ENCODE measurements around the gene NQO2. TPM values are rescaled to one million over a fixed set of nuclear protein-coding genes. Genes with fewer than 3 reads are reported as not detected.

Gene NQO2
- total and polyA plus RNA-seq, 2 of the 13 experiments (the other 11 are each of a cell fraction or from before 2014, with no cell fraction given), result 32.2 to 56.5 TPM

GRCh38 chr6:3035397-3035796, 35.7 kb downstream of the NQO2 start:
- BruUV-seq (replicated peaks), result no TSS peak
- no peak overlapping the region for H3K9ac ChIP-seq (ENCODE audit: insufficient read depth, low read depth, low read length)
- ATAC-seq, result no peak
- H3K4me3 ChIP-seq (replicated peaks in 1 of 3; ENCODE audit: insufficient read depth in 1 of 3, low read depth in 2 of 3, low read length in 3 of 3), result no peak overlapping the region
- H3K9me3 ChIP-seq (ENCODE audit: low read length), result no peaks in the 10 kb centered on the region
- ChIA-PET POLR2A (no interaction called here), CTCF (ENCODE audit: low intra/inter-chr PET ratio, low total read pairs) (no interaction called here)
- H4K20me1 ChIP-seq (ENCODE audit: insufficient read depth, low read length), result no peaks in the 10 kb centered on the region
- peaks cover 20% of the 10 kb centered on the region for H3K4me1 ChIP-seq (ENCODE audit: insufficient read depth, low read length)
- no peak overlapping the region for H3K4me2 ChIP-seq (ENCODE audit: low read depth, low read length)
- no peak for DNase-seq (ENCODE audit: low spot score)
- H3K36me3 ChIP-seq (replicated peaks in 1 of 2; ENCODE audit: control insufficient read depth in 1 of 2, insufficient read depth in 2 of 2, low read length in 2 of 2), result no peaks in the 10 kb centered on the region
- no peak for TF ChIP-seq ZNF335 (CRISPR knock-in tag; IDR thresholded peaks at IDR 0.05)
- 34% methylated on average over 5 of the region's 5 CpGs for WGBS (ENCODE audit: low lambda C conversion rate)
- H3K27me3 ChIP-seq (ENCODE audit: control insufficient read depth in 1 of 2, insufficient read depth in 2 of 2, low read length in 2 of 2), result peaks cover 2 to 26% of the 10 kb centered on the region in 2 experiments; a peak in 4 of 5 replicates
- intact Hi-C loops (cut with micrococcal nuclease; ENCODE audit: unreplicated experiment) (loop anchor here (5.0 kb wide), 1 partner anchor 33 kb away; no protein-coding TSS in a partner anchor), in situ Hi-C loops (cut with HindIII; ENCODE audit: extremely low pct_ligation_motif_present, low pct_unique_long_range_greater_than_20kb) (no loop called here)
- no peaks in the 10 kb centered on the region for H3K79me2 ChIP-seq (ENCODE audit: insufficient read depth, low read length)
- H3K27ac ChIP-seq (ENCODE audit: extremely low read length, insufficient read depth, low read length), result no peak overlapping the region
- H2AFZ ChIP-seq (ENCODE audit: low read length), result no peak overlapping the region
- no peak for FAIRE-seq

- no peak overlapping the region for H3K27ac ChIP-seq (ENCODE audit: extremely low read length, insufficient read depth, low read length)
- no peak overlapping the region for H2AFZ ChIP-seq (ENCODE audit: low read length)
- peak overlapping the region in 2 of 3 experiments; percentile 22 to 48; a peak in 1 of 6 replicates for H3K4me3 ChIP-seq (replicated peaks in 1 of 3; ENCODE audit: insufficient read depth in 1 of 3, low read depth in 2 of 3, low read length in 3 of 3)
- no peak overlapping the region for H3K9ac ChIP-seq (ENCODE audit: insufficient read depth, low read depth, low read length)
- peak overlapping the region; percentile 82 for H3K4me2 ChIP-seq (ENCODE audit: low read depth, low read length)
- H3K9me3 ChIP-seq (ENCODE audit: low read length), result no peaks in the 10 kb centered on the region
- H3K4me1 ChIP-seq (ENCODE audit: insufficient read depth, low read length), result peaks cover 13% of the 10 kb centered on the region
- ChIA-PET POLR2A (interaction anchor here (0.8 to 1.0 kb wide), 2 partner anchors 17 to 27 kb away, joined by 3 to 4 read pairs; no protein-coding TSS in a partner anchor), CTCF (ENCODE audit: low intra/inter-chr PET ratio, low total read pairs) (no interaction called here)
- ATAC-seq (peak; percentile 78), FAIRE-seq (peak; percentile 54), DNase-seq (ENCODE audit: low spot score) (no peak)
- H3K79me2 ChIP-seq (ENCODE audit: insufficient read depth, low read length), result no peaks in the 10 kb centered on the region
- WGBS (ENCODE audit: low lambda C conversion rate), result 6% methylated on average over 17 of the region's 19 CpGs
- H3K36me3 ChIP-seq (replicated peaks in 1 of 2; ENCODE audit: control insufficient read depth in 1 of 2, insufficient read depth in 2 of 2, low read length in 2 of 2), result no peaks in the 10 kb centered on the region
- in situ Hi-C loops (cut with HindIII; ENCODE audit: extremely low pct_ligation_motif_present, low pct_unique_long_range_greater_than_20kb), result no loop called here
- peaks cover 2 to 33% of the 10 kb centered on the region in 2 experiments; a peak in 4 of 5 replicates for H3K27me3 ChIP-seq (ENCODE audit: control insufficient read depth in 1 of 2, insufficient read depth in 2 of 2, low read length in 2 of 2)
- intact Hi-C loops (cut with micrococcal nuclease; ENCODE audit: unreplicated experiment), result loop anchor here (5.0 kb wide), 1 partner anchor 35 kb away; no protein-coding TSS in a partner anchor
- H4K20me1 ChIP-seq (ENCODE audit: insufficient read depth, low read length), result no peaks in the 10 kb centered on the region
- BruUV-seq (replicated peaks), result no TSS peak
- TF ChIP-seq ZNF605 (CRISPR knock-in tag; IDR thresholded peaks at IDR 0.05), result 0 out of 2 replicates have a peak, but pooled peaks have one; percentile 23
- TF ChIP-seq SIX1 (CRISPR knock-in tag; IDR thresholded peaks at IDR 0.05; ENCODE audit: borderline replicate concordance), result no peak
- TF ChIP-seq SAP130 (CRISPR knock-in tag; IDR thresholded peaks at IDR 0.05; ENCODE audit: low read depth), result peak; percentile 32; the same call in 1 of the 2 replicates
- TF ChIP-seq ZSCAN25 (CRISPR knock-in tag; IDR thresholded peaks at IDR 0.05), result no peak
- TF ChIP-seq ZNF484 (CRISPR knock-in tag; IDR thresholded peaks at IDR 0.05; ENCODE audit: borderline replicate concordance, low read depth), result no peak
- 0 out of 2 replicates have a peak, but pooled peaks have one; percentile 50 for TF ChIP-seq ZNF501 (CRISPR knock-in tag; IDR thresholded peaks at IDR 0.05)
- peak; percentile 11; the same call in 1 of the 2 replicates for TF ChIP-seq HNF4A (CRISPR knock-in tag; IDR thresholded peaks at IDR 0.05)
- TF ChIP-seq TARDBP (CRISPR knock-in tag; IDR thresholded peaks at IDR 0.05), result no peak
- TF ChIP-seq SALL1 (CRISPR knock-in tag; IDR thresholded peaks at IDR 0.05), result 0 out of 2 replicates have a peak, but pooled peaks have one; percentile 20
- TF ChIP-seq ATAD3A (CRISPR knock-in tag; IDR thresholded peaks at IDR 0.05), result no peak
- no peak for TF ChIP-seq ZNF296 (CRISPR knock-in tag; conservative IDR thresholded peaks at IDR 0.05)
- no peak for TF ChIP-seq ADNP (CRISPR knock-in tag; IDR thresholded peaks at IDR 0.05)
- no peak for TF ChIP-seq ZNF746 (CRISPR knock-in tag; IDR thresholded peaks at IDR 0.05)
- TF ChIP-seq ZNF598 (CRISPR knock-in tag; IDR thresholded peaks at IDR 0.05; ENCODE audit: borderline replicate concordance), result 0 out of 2 replicates have a peak, but pooled peaks have one; percentile 37
- no peak for TF ChIP-seq RCOR2 (CRISPR knock-in tag; IDR thresholded peaks at IDR 0.05)
- 0 out of 2 replicates have a peak, but pooled peaks have one; percentile 51 for TF ChIP-seq ZNF468 (CRISPR knock-in tag; IDR thresholded peaks at IDR 0.05)
- no peak for TF ChIP-seq SMAD9 (CRISPR knock-in tag; IDR thresholded peaks at IDR 0.05)
- TF ChIP-seq SP1 (IDR thresholded peaks at IDR 0.05), result no peak
- TF ChIP-seq SP1 (CRISPR knock-in tag; IDR thresholded peaks at IDR 0.05), result no peak
- no peak for TF ChIP-seq PAX8 (CRISPR knock-in tag; IDR thresholded peaks at IDR 0.05; ENCODE audit: borderline replicate concordance)
Observed at GRCh38 chr6:3036861-3037637, 37.4 kb downstream of the NQO2 start.
